Smooth muscle cell (in vitro differentiated cells): ENCODE measurements around the gene PCSK1N. TPM values are rescaled to one million over a fixed set of nuclear protein-coding genes. Genes with fewer than 3 reads are reported as not detected.

Source experiments
- DNase-seq: peaks from one replicate; lab custom pipeline; 2025; ENCODE audit not compliant: unreplicated experiment; lab: John Stamatoyannopoulos, UW
- H2AFZ ChIP-seq: fragments of 200-600 bp; sonication (generic); 2 replicates; pipeline ENCODE4 v1.6.0; 2016; ENCODE audit warnings: antibody characterized with exemption, low read depth, mild to moderate bottlenecking
- H3F3A ChIP-seq: fragments of 200-600 bp; sonication (generic); 2 replicates; pipeline ENCODE4 v1.6.0; 2017; ENCODE audit warnings: antibody characterized with exemption, low read depth
- H3K27ac ChIP-seq: fragments of 200-600 bp; sonication (generic); 2 replicates; pipeline ENCODE4 v1.5.1; 2016; ENCODE audit warnings: low read depth, mild to moderate bottlenecking
- H3K27me3 ChIP-seq: fragments of 200-600 bp; sonication (generic); 2 replicates; pipeline ENCODE4 v1.6.1; 2016; ENCODE audit warnings: low read depth, mild to moderate bottlenecking
- H3K36me3 ChIP-seq: fragments of 200-600 bp; sonication (generic); 2 replicates; pipeline ENCODE4 v1.5.1; 2016; ENCODE audit warnings: low read depth
- H3K4me1 ChIP-seq: fragments of 200-600 bp; sonication (generic); 2 replicates; pipeline ENCODE4 v1.5.1; 2016; ENCODE audit warnings: low read depth
- H3K4me2 ChIP-seq: fragments of 200-600 bp; sonication (generic); 2 replicates; pipeline ENCODE4 v1.6.0; 2016; ENCODE audit warnings: mild to moderate bottlenecking
- H3K4me3 ChIP-seq: fragments of 200-600 bp; sonication (generic); 2 replicates; pipeline ENCODE4 v1.5.1; 2016; ENCODE audit warnings: mild to moderate bottlenecking
- H3K79me2 ChIP-seq: fragments of 200-600 bp; sonication (generic); 2 replicates; pipeline ENCODE4 v1.6.0; 2016; ENCODE audit warnings: low read depth, mild to moderate bottlenecking
- H3K9ac ChIP-seq: fragments of 200-600 bp; sonication (generic); 2 replicates; pipeline ENCODE4 v1.6.0; 2016; ENCODE audit warnings: low read depth
- H3K9me3 ChIP-seq: fragments of 200-600 bp; sonication (generic); replicated peaks from 2 replicates; pipeline ENCODE4 v1.5.1; 2016; ENCODE audit warnings: low read depth
- H4K20me1 ChIP-seq: fragments of 200-600 bp; sonication (generic); 2 replicates; pipeline ENCODE4 v1.6.0; 2016; ENCODE audit warnings: low read depth
- WGBS: methylation state at CpG from one replicate; pipeline ENCODE4 v1.1.7; 2016; ENCODE audit warnings: low lambda C conversion rate; 5-methylcytosine and 5-hydroxymethylcytosine counted together
- polyA plus RNA-seq: library from polyadenylated mRNA; unstranded; fragments of >200 nt; fragmentation: Nextera tagmentation; extraction: Ambion mirVana; gene quantifications from 2 replicates; pipeline ENCODE4 v1.2.1, GENCODE V29; 2016
- total RNA-seq: library from RNA; depleted of rRNA; stranded (reverse); fragments of >200 nt; gene quantifications from 2 replicates; pipeline ENCODE4 v1.2.3, GENCODE V29; 2014
- TF ChIP-seq, protein P1 (sequence below): fragments of 200-600 bp; sonication (generic); IDR thresholded peaks from 2 replicates; pipeline ENCODE4 v1.5.1; 2017; ENCODE audit warnings: borderline replicate concordance, mild to moderate bottlenecking, antibody characterized with exemption; ENCODE audit not compliant: insufficient read depth, poor library complexity, severe bottlenecking

The PCSK1N gene
- total and polyA plus RNA-seq, 2 experiments from 2014 or later, result 11.6 to 14.4 TPM

DNA sequence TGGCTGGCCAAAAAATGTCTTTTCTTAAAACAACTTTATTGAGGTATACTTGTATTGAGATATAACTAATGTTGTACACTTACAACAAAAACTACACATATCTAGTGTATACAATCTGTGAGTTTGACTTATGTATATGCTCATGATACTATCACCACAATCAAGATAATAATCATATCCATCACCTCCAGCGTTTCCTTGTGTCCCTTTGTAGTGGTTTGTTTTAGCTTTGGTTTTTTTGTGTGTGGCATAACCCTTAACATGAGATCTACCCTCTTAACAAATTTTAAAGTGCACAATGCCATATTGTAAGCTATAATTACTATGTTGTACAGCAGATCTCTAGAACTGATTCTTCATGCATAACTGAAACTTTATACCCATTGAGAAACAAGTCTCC lies 13.4 kb upstream of the PCSK1N start:
- no peak overlapping the region for H2AFZ ChIP-seq
- H3K27ac ChIP-seq, result no peak overlapping the region
- H3K9me3 ChIP-seq, result no peaks in the 10 kb centered on the region
- H3K36me3 ChIP-seq, result no peaks in the 10 kb centered on the region
- no peaks in the 10 kb centered on the region for H3F3A ChIP-seq
- H3K9ac ChIP-seq, result no peak overlapping the region
- H4K20me1 ChIP-seq, result no peaks in the 10 kb centered on the region
- H3K4me2 ChIP-seq, result no peak overlapping the region
- DNase-seq, result no peak
- no peaks in the 10 kb centered on the region for H3K79me2 ChIP-seq
- no peaks in the 10 kb centered on the region for H3K4me1 ChIP-seq
- H3K27me3 ChIP-seq, result no peaks in the 10 kb centered on the region
- TF ChIP-seq, protein P1, sequence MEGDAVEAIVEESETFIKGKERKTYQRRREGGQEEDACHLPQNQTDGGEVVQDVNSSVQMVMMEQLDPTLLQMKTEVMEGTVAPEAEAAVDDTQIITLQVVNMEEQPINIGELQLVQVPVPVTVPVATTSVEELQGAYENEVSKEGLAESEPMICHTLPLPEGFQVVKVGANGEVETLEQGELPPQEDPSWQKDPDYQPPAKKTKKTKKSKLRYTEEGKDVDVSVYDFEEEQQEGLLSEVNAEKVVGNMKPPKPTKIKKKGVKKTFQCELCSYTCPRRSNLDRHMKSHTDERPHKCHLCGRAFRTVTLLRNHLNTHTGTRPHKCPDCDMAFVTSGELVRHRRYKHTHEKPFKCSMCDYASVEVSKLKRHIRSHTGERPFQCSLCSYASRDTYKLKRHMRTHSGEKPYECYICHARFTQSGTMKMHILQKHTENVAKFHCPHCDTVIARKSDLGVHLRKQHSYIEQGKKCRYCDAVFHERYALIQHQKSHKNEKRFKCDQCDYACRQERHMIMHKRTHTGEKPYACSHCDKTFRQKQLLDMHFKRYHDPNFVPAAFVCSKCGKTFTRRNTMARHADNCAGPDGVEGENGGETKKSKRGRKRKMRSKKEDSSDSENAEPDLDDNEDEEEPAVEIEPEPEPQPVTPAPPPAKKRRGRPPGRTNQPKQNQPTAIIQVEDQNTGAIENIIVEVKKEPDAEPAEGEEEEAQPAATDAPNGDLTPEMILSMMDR, result no peak
- no peak overlapping the region for H3K4me3 ChIP-seq
- WGBS, result 67% methylated on average over 1 of the region's 1 CpG

DNA sequence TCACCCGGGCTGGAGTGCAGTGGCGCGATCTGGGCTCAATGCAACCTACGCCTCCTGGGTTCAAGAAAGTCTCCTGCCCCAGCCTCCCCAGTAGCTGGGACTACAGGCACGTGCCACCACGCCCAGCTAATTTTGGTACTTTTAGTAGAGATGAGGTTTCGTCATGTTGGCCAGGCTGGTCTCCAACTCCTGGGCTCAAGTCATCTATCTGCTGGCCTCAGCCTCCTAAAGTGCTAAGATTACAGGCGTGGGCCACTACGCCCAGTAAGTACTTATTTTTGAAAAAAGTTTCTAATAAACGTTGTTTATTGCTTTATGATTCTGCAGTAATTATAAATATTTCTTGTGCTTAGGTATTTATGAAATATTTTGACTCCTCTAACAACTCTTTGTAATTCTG lies 4.3 kb upstream of the PCSK1N start:
- Histone ChIP-seq H3F3A (no peaks in the 10 kb centered on the region), H3K79me2 (no peaks in the 10 kb centered on the region), H3K36me3 (no peaks in the 10 kb centered on the region), H4K20me1 (no peaks in the 10 kb centered on the region), H2AFZ (no peak overlapping the region), H3K9ac (no peak overlapping the region), H3K4me3 (no peak overlapping the region), H3K4me1 (no peaks in the 10 kb centered on the region), H3K9me3 (no peaks in the 10 kb centered on the region), H3K27ac (no peak overlapping the region), H3K4me2 (no peak overlapping the region), H3K27me3 (peaks cover 17% of the 10 kb centered on the region)
- WGBS, result 84% methylated on average over 10 of the region's 10 CpGs
- TF ChIP-seq, protein P1, result no peak
- no peak for DNase-seq

DNA sequence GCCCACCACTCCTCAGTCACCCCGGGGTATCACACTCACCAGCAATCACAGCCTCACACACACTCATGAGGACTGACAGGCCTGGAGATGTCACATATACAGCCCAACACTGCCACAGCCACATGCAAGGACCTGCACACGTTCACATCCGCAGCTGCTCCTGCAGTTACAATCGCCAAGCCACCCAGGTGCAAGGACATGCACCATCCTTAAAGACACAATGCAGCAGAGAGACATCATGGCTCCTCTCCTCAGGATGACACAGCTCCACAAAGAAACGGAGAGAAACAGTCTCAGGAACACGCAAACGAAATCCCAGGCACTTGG lies 1.1 kb downstream of the PCSK1N start:
- Histone ChIP-seq H4K20me1 (no peaks in the 10 kb centered on the region), H3K4me3 (no peak overlapping the region), H3K9ac (no peak overlapping the region), H3K4me2 (no peak overlapping the region), H3K27ac (no peak overlapping the region), H3K4me1 (no peaks in the 10 kb centered on the region), H2AFZ (no peak overlapping the region), H3K9me3 (no peaks in the 10 kb centered on the region), H3K36me3 (no peaks in the 10 kb centered on the region), H3K27me3 (peaks cover 60% of the 10 kb centered on the region), H3K79me2 (no peaks in the 10 kb centered on the region), H3F3A (no peaks in the 10 kb centered on the region)
- 70% methylated on average over 7 of the region's 7 CpGs for WGBS
- no peak for DNase-seq
- TF ChIP-seq, protein P1, result no peak

DNA sequence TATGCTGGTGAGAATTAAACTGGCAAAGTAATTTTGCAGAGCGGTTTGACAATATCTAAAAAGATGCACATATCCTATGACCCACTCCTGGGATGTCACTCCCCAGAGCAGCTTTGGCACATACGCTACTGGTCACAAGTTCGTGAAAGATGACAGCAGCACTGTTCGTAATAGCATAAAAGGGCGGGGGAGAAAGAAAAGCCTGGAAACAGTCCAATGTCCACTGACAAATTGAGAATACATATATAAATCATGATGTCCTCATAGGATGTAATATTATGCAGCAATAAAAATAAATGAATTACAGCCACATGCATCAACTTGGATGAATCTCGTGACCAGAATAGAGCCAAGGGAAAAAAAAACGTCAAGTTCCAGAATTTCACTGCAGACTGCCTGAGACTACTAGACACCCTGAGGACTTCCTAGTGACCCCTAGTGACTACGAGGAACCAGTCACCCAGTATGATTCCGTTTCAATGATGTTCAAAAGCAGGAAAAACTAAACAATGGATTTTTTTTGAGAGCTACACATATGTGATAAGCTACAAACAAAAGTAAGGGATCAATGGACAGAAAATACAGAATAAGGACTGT lies 1.8 kb downstream of the PCSK1N start:
- TF ChIP-seq, protein P1, result no peak
- H3K79me2 ChIP-seq, result no peaks in the 10 kb centered on the region
- H3K4me1 ChIP-seq, result no peaks in the 10 kb centered on the region
- H3K27me3 ChIP-seq, result peaks cover 60% of the 10 kb centered on the region
- H3K27ac ChIP-seq, result no peak overlapping the region
- no peak overlapping the region for H3K4me2 ChIP-seq
- WGBS, result 67% methylated on average over 9 of the region's 9 CpGs
- DNase-seq, result no peak
- H3K9ac ChIP-seq, result no peak overlapping the region
- H3K4me3 ChIP-seq, result no peak overlapping the region
- no peaks in the 10 kb centered on the region for H3F3A ChIP-seq
- H4K20me1 ChIP-seq, result no peaks in the 10 kb centered on the region
- H3K36me3 ChIP-seq, result no peaks in the 10 kb centered on the region
- no peaks in the 10 kb centered on the region for H3K9me3 ChIP-seq
- H2AFZ ChIP-seq, result no peak overlapping the region
